Measurements from ENCODE around the gene CDH11.

DNA sequence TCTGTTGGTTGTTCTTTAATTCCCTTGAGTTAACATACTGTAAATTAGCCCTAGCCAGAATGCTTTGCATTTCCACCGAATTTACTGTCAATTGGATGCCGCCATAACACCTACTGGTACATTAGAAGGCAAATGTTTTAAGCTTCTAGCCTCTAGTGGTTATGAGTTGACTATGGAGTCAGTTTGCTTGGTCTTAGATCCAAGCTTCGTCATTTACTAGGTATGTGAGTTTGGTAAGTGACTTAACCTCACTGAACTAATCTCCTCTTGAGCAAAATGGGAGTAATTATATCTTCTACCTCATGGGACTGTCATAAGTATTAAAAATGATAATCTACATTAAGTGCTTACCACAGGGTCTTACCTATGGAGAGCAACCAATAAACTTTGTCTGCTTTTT, 20.4 kb upstream of the CDH11 start:
- TF ChIP-seq, protein P1, sequence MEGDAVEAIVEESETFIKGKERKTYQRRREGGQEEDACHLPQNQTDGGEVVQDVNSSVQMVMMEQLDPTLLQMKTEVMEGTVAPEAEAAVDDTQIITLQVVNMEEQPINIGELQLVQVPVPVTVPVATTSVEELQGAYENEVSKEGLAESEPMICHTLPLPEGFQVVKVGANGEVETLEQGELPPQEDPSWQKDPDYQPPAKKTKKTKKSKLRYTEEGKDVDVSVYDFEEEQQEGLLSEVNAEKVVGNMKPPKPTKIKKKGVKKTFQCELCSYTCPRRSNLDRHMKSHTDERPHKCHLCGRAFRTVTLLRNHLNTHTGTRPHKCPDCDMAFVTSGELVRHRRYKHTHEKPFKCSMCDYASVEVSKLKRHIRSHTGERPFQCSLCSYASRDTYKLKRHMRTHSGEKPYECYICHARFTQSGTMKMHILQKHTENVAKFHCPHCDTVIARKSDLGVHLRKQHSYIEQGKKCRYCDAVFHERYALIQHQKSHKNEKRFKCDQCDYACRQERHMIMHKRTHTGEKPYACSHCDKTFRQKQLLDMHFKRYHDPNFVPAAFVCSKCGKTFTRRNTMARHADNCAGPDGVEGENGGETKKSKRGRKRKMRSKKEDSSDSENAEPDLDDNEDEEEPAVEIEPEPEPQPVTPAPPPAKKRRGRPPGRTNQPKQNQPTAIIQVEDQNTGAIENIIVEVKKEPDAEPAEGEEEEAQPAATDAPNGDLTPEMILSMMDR (IDR thresholded peaks at IDR 0.05; ENCODE audit: low read depth, low read length), result no peak
- TF ChIP-seq EZH2phosphoT487 (IDR thresholded peaks at IDR 0.05; ENCODE audit: low read depth), result no peak
